GM19099 (cell line): ENCODE data around the gene EHMT1.

Experiments used
- POLR2A ChIP-seq: IDR thresholded peaks from 3 replicates; pipeline ENCODE4 v1.6.1; 2011; ENCODE audit warnings: low read depth; ENCODE audit not compliant: insufficient read length; ENCODE audit errors: extremely low read depth

Gene EHMT1

DNA sequence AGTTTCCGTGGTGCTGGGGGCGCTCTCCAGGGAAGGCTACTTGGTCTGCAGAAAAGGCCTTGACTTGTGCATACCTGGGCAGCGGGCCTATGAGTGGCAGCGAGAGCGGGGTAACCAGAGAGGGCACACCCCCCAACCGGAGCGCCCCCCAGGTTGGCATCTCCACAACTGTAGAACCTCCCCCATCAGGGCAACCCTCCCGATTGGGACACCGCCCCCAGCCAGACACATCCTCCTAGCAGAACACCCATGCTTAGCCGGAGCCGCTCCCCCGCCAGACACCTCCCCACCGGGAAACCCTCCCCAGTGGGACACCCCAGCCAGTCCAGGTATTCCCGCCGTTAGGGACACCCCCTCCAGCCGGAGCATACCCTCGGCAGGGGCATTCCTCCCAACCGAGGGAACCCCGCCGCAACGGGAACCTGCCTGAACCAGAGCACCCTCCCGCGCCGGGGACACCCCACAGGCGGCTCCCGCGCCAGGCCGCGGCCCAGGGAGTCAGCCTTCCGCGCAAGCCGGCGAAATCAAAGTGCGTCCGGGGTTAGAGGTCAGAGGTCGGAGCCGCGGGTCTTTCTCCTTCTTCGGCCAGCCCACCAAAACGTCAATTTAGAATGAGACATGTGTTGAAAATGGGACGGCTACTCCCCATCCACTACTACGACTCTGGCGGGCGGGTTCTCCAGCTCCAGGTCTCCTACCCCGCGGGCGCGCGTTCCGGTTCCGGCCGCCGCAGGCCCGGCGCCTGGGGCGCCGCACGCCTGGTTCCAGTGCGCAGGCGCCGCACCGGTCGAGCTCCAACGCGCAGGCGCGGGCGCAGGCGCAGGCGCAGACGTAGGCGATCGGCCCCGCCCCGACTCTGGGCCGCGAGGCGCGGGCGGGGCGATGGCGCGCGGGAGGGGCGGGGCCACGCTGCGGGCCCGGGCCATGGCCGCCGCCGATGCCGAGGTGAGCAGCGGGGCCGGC, at the start of gene EHMT1:
EHMT1 (plus strand) TSS at position 901 of the 963 bp plus-strand sequence; CDS start at position 925, 24 bp downstream.
- TF ChIP-seq POLR2A = peak; percentile 84

DNA sequence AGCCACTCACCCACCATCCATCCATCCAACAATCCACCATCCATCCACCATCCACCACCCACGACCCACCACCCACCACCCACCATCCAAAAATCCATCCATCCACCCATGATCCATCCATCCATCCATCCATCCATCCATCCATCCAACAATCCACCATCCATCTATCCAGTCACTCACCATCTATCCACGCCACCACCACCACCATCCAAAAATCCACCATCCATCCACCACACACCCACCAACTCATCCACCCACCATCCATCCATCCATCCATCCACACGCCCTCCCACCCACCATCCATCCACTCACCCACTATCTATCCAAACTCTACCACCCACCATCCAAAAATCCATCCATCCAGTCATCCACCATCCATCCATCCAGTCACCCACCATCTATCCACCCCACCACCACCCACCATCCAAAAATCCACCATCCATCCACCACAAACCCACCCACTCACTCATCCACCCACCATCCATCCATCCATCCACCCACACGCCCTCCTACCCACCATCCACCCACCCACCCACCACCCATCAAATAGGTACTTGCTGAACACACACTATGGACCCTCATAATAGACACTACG, 49.1 kb upstream of the EHMT1 start:
- no peak for TF ChIP-seq POLR2A

- no peak for TF ChIP-seq POLR2A
These were observed 48.2 kb upstream of the EHMT1 start for GRCh38 chr9:137570566-137570965.

GRCh38 chr9:137574192-137574591, 44.6 kb upstream of the EHMT1 start:
- TF ChIP-seq POLR2A = no peak

DNA sequence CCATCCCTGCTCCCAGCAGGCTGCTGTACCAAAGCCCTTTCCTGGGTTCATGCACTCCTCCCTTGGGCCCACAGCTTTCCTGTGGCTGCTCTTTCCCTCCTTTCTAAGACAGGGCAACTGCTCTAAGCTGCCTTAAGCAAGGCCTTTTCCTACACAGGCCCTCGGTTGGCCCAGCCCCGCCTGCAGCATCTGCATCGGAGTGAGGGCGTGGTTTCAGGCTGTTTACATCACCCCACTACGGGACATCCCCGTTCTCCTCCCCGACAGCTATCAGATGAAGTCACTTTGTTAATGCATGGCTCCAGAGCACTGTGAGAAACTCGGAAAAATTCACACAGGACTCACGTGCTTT, 43.5 kb upstream of the EHMT1 start:
- TF ChIP-seq POLR2A = no peak

DNA sequence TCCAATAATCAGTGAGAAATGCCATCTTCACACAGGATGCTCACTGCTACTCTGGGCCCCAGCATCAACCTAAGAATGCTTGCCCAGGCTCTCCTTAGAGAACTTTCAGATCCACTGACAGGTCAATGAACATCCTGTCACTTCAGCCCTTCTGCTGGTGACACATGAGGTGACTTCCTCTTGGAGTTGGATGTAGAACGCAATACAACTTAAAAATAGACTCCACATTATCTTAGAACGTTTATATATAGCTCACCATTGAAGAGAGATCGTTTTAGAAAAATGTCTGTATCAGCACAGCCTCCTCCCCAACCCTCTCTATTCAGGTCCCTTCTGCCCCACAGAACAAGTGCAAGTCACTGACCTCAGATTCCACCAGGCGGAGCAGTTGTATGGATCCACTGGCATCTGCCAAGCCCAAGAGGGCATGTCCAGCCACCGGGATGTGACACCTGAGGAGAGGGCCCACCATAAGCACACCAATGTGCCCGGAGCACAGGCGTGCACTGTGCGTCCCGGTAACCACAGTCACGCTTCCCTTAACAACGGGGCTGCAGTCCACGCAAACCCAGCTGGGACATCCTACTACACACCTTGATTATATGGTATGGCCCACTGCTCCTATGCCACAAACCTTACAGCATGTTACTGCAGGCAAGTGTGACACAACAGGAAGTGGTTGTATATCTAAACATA, 42.9 kb upstream of the EHMT1 start:
- TF ChIP-seq POLR2A = no peak

DNA sequence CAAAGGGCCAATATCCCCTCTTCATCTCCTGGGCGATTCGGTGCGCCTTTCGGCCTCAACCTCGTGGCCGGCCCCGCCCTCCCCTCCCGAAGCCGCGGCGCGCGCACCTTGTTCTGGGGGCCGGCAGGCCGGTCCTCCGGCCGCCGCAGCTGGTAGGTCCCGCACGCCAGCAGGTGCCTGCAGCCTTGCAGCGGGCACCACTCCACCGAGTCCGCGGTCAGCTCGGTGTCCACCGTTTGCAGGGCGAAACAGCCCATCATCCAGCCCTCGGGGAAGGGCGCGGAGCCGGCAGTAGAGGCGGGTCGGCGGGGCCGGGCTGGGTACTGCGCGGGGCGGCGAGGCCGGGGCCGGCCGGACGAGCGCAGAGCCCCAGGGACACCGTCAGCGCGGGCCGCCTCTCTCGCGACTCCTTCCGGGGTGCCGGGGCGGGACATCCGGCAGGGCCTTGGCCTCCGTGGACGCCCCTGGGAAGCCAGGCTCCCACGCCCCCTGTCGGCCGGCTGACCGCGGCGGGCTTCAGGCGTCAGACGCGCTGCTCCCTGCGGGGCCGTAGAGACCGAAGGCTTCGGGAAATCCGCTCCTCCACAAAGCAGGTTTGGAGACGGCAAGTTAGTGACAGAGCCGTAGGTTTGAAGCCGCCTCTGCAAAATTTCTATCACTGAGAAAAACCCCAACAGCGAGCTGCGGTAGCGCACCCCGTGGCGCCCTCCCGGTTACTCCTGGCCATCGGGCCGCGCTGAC, 40.1 kb upstream of the EHMT1 start, which contains the start of gene DPH7:
DPH7 (minus strand) TSS at position 408 of the 741 bp plus-strand sequence; CDS start at position 260, 148 bp downstream.
- TF ChIP-seq POLR2A = peak; percentile 85

- no peak for TF ChIP-seq POLR2A
These were observed 39.6 kb upstream of the EHMT1 start for GRCh38 chr9:137579259-137579604.

DNA sequence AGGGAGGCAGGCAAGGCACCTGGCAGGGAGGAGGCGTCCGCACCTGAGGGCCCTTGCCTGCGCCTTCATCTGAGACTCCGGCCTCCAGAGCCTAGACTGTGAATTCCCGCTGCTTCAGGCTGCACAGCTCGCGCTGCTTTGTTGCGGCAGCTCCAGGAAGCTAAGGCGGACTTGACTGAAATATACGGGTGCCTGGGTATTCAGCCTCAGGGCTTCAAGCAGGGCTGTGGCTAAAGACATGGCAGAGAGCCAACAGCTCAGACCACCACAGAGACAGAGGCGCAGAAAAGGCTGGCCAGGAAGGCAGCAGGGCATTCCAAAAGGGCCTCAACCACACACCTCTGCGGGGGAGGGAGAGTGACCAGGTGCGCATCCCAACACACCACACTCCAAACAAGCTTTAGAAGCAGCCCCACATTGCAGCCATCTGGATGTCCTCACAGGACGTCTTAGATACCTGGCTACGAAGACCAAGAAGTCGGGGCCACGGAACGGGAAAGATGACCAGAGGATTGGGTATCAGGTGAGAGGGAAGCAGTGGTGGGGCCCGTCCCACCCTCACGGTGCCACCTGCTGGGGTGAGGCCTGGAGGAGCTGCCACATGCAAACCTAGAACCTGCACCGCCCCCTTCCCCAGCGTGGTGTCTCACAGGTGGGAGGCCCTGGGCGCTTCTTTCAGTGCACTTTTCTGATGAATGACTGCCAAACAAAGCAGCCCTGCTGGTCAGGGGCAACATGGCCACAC, 38.4 kb upstream of the EHMT1 start:
- TF ChIP-seq POLR2A = no peak

DNA sequence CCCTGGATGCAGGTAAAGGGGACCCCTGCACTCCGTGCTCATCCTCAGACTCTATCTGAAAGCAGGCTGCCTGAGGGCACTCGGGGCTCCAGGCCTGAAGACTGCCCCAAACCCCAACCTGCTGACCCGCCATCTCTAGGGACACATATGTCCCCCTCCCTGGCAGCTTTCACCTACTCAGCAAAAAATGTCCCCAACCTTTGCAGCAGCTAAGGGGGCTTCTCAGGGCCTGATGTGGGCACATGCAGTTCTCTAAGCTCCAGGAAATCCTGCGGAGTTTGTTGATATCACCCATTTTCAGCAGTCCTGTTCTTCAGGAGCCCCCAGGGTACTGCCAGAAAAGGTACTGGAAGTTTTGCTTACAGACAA, 37.9 kb upstream of the EHMT1 start:
- no peak for TF ChIP-seq POLR2A

DNA sequence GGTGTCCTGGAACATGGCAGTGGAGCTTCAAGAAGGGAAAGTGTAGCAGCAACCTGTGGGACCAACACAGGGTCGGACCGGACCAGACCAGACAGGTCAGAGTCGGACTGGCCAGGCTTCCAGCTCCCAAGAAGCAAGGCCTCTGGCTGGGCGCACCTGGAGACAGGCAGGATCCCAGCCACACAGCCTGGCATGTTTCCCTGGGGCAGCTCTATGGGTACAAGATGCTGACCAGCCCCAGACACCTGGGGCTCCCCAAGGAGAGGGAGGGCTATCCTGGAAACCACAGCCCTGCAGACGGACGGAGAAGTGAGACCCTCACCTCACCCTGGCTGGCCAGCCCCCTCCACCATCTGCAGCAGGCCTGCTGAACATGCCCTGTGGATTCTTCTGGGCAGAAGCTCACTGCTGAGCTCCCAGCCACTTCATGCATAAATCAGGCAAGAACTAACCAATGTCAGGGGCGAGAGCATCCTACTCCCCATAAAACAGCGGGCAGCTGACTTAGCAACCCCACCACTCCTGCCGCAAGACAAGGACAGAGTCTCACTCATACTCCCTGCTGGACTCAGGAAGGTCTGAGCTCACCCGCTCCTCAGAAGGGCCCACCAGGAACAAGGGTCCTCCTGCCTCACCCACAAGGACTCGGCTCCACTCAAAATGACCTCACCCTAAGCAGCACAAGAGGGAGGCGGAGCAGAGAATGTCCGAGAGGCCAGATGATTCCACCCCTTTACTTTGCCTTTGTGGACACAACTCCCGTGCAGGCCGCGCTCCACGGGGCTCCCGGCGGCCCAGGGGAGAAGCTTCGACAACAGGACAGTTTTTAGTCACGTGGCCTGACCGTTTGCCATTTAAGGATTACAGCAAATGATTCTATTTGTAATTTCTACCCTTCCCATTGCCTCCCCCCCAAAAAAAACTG, 37.2 kb upstream of the EHMT1 start:
- no peak for TF ChIP-seq POLR2A

DNA sequence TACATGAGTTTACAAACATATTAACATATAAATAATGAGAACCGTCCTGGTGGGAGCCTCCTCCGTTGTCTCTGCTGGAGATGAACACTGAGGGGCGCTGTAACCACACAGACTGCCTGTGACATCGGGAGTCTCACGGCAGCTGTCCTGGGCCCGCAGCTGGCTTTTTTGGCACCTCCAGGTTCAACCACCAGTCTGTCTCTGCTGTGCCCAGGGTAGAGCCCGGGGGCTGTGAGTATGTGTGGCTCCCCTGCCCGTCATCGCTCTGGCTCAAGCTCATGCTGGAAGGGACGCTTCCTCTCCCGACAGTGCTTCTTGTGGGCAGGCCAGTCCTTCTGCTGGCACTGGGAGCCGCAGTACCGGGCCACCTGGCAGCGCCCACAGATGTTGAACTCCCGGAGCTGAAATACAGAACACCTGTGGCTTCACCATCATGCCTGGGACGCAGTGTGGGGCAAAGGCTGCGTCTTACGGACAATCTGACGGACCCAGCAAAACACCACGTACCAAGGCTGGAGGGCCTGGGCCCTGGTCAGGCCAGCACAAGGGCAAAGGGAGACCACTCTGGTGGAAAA, 36.4 kb upstream of the EHMT1 start:
- TF ChIP-seq POLR2A = no peak

DNA sequence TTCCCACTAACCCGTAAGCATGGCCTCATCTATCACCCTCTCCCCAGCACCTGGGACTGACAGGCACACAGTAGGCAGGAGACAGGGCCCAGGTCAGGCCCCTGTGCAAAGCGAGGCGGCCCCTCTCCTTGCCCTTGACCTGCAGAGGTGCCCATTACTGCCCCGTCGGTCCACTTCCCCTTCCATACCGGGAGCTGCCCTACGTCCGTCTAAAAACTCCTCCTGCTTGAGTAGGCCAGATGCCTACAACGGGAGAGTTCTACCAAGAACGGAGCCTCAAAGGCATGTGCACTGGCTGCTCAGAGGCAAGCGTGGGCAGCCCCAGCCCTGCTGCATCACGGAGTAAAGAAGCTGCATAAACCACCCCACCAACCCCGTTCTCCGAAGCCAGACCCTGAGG, 35.5 kb upstream of the EHMT1 start:
- TF ChIP-seq POLR2A = no peak
